Right lung (tissue), 5 donors: Measurements from ENCODE around the gene HSPA12A. TPM values are rescaled to one million over a fixed set of nuclear protein-coding genes. Genes with fewer than 3 reads are reported as not detected.

ENCODE experiments used
- DNase-seq, 2 donors: peaks; one replicate each; pipeline ENCODE4 v3.0.0-alpha.2; 2013
- polyA plus RNA-seq, 5 donors: library from polyadenylated mRNA; unstranded; fragments of 120-200 nt; gene quantifications; one replicate each; pipeline versions ENCODE4 v1.2.1 to v1.2.3, GENCODE V29; 2013; ENCODE audit warnings: inconsistent platforms in 1 of 5, low replicate concordance in 1 of 5; ENCODE audit not compliant: insufficient read length in 5 of 5, insufficient read depth in 1 of 5

The HSPA12A gene
- polyA plus RNA-seq, 5 donors, result 7.9 to 13.8 (median 12.8) TPM

- peak in 1 of 2 donors; percentile 25 for DNase-seq
Measured at GRCh38 chr10:116694243-116694926, 48.0 kb downstream of the HSPA12A start.

DNA sequence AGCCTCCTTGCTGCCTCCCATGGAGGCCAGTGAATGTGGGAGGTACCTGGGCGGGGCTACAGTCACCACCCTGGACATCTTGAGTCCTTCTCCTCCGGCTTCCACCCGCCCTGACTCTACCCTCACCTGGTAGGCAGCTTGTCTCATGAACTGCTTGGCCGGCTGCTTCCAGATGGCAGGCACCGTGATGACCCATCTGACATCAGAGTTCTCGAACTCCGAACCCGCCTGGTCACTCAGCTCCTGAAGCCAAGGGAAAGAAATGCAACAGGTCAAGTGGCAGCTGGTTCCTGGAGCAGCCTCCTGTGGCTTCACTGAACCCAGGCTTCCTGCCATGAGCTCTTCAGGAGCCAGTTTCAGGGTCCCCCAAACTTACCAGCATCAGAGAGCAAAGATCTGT lies 50.1 kb downstream of the HSPA12A start:
- DNase-seq, result no peak

DNA sequence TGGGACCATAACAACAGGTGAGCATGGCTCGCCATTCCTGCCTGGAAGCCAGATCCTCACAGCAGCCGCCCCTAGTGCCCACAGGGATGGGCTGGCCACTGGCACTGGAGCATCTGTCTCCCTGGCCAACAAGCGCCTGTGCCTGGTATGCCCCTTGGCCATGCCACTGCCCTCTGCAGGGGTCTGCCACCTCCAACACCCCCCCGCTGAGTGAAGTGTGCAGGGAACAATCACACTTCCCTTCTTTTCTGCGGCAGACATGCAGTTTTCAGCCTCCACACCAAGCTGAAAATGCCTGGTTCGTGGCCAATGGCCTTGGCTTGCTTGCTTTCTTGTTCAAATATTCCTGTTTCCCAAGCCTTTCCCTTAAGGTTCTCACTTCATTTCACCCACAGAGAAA lies 50.7 kb downstream of the HSPA12A start:
- peak in 1 of 2 donors; percentile 46 for DNase-seq

DNA sequence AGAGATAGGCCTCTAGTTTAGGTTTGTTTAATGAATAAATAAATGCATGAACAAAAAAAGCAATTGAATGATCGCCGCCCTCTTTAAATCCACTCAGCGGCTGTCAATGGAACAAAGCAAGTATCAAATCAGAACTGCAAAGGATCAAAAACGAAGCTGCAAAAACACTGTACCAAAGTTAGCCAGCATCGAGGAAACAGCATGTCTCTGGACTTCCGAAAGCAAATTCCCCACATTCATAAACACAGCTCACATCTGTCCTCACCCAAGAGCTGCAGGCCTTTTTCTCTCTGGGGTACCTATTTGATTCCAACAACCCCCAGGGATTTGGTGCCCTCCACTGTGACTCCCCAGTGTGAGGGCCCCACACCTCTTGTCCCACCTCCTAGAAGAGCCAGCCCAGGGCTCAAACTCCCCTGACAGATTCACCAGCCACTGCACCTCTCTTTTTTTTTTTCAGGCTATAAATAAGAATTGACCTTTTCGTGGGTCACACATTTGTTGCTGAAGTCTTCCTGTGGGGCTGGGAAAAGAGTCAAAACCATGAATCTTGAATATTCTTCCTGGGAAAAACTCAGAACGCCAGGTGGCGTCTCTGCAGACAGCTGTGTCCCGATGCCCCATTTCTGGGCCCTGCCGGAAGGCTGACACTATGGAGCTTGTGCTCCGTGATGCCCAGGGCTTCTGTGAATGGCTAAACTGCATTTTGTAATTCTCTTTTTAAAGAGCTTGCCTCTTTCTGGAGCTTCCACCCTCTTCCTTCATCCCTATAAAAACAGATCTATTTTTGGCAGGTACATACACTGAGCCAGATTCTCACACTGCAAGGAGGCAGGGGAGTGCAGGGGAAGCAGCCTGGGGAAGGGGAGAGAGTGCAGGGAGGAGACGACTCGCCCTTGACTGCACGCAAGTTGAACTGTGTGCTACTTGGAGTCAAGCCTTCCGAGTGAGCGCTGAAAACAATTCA lies 51.7 kb downstream of the HSPA12A start:
- DNase-seq, result peak in 1 of 2 donors; percentile 23

DNA sequence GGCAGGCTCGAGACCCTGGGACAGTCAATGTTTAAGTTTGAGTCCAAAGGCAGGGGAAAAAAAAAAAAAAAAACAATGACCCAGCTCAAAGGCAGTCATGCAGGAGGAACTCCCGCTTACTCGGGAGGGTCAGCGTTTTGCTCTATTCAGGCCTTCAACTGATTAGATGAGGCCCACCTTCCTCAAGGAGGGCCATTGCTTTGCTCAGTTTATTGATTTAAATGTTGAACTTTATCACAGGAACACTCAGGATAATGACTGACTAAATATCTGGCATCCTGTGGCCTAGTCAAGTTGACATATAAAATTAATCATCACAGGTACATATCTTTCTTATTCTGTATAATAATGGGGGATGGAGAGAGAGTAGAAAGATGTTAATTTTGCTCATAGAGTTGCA lies 52.6 kb downstream of the HSPA12A start:
- no peak for DNase-seq

GRCh38 chr10:116688741-116689495 lies 53.4 kb downstream of the HSPA12A start:
- no peak for DNase-seq

DNA sequence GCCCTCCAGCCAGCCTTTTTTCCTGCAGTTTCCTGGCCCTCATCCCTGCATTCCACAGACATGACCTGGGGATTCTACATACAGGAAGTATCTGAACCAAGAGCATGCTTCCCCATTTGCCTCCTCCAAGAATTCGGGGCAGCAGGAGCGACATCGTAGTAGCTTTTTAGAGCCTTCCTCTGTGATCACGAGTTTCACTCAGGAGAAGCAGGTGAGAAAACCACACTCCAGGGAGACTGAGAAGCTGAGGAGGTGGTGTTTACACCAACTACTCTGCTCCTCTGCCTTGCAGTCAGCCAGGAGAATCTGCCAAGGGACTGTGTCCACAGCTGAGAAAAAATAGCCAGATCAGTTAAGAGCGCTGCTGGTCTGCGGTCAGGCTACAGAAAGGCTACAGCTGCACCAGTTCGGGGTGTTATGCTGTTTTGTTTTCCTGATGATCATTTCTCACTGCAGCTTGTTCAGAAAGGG lies 54.1 kb downstream of the HSPA12A start:
- DNase-seq, result peak in 1 of 2 donors; percentile 32

- DNase-seq, result no peak
Measured at GRCh38 chr10:116687633-116688032, 54.7 kb downstream of the HSPA12A start.

- no peak for DNase-seq
Measured at GRCh38 chr10:116686632-116687031, 55.7 kb downstream of the HSPA12A start.

DNA sequence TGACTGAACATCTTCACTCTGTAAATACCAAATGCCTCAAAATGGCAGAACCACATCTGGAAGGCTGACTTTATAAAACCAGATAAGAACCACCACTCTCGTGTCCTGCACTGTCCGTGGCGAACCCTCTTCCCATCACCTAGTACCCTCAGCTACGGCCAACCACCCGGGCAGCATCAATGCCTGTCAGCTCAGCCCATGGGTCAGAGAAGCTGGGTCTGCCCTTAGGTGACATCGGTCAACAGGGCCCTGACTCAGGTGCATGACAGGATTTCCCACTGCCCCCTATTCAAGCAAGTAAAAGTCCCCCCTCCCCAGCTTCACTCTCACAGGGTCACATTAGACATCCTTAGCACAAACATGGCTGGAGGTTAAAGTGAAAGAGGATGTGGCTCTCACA lies 56.6 kb downstream of the HSPA12A start:
- no peak for DNase-seq

- DNase-seq, result no peak
Measured at GRCh38 chr10:116684781-116685180, 57.6 kb downstream of the HSPA12A start.

DNA sequence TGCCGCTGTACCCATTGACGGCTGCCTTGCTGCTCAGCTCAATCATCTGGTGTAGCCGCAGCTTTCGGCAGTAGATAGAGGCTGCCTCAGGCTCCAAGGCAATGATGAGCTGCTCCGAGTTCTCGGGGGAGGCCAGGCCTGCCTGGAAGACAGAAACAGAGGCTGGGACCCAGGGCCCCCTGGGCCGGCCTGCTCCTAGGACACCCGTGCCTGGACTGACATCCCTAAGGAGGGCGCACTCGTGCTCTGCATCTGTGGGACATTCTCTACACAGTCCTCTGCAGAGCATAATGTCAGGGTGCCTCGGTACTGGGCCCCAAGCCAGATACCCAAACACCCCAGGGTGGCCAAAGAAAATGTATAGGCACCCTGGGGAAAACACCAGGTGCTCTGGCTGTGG lies 58.5 kb downstream of the HSPA12A start:
- DNase-seq, result no peak

GRCh38 chr10:116683166-116683565 lies 59.2 kb downstream of the HSPA12A start:
- no peak for DNase-seq

- DNase-seq, result no peak
Measured at GRCh38 chr10:116679351-116679750, 63.0 kb downstream of the HSPA12A start.

GRCh38 chr10:116676633-116677032 lies 65.7 kb downstream of the HSPA12A start:
- DNase-seq, result no peak

DNA sequence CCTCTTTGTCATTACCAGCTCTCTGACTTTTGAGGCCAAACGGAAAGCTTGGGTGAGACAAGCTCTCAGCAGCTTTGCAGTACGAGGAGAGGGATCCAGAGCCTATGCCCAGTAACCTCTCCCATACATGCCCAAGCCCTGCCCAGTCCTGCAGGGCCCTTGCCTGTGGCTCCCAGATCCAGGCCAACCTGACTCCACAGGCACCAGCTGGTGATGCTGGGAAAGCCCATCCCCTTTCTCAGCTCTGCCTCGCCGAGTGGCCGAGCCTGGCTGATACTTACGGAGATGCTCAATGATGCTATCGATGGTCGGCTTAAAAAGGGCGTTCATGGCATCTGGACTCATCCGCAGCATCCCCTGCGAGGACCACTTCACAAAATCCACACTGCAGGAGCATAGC lies 66.2 kb downstream of the HSPA12A start:
- no peak for DNase-seq

DNA sequence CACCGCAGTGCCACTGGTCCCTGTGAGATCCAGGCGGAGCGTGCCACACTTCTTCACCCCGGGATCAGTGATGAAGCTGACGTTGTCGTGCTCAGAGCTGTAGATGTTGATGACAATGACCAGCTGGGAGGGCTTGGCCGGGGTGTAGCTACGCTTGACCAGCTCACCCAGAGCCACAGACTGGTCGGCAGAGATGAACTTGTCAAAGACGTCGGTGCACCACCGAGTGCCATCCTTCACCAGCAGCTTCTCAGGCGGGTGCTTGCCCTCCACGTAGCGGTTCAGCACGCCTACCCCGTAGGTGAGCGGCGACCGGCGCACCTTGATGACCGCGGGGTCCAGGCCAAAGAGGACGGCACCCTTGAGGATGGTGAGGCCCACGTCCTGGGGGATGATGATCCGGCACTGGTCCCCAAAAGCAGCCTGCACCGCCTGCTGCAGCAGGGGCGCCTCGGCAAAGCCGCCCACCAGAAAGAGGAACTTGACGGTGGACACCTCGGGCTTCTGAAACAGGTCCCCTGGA lies 67.4 kb downstream of the HSPA12A start:
- no peak for DNase-seq

GRCh38 chr10:116673866-116674265 lies 68.5 kb downstream of the HSPA12A start:
- no peak for DNase-seq

DNA sequence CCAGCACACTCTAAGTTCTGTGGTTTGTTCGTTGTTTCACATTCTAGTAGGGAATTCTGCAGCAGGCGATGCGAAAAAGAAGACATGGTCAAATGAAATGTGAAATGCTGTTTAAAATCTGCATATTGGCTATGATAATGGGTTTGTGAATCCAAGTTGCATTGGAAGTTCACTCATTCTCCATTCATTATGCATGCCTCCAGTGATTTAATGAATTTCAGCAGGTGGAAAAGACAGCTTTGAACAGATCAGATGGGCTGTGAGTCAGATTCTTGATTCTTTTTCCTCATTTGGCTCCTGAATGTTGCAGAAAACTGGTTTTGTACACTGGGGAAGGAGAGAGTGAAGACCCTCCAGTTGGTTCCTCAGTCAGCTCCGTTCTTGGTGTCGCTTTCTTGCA lies 69.5 kb downstream of the HSPA12A start:
- no peak for DNase-seq

DNA sequence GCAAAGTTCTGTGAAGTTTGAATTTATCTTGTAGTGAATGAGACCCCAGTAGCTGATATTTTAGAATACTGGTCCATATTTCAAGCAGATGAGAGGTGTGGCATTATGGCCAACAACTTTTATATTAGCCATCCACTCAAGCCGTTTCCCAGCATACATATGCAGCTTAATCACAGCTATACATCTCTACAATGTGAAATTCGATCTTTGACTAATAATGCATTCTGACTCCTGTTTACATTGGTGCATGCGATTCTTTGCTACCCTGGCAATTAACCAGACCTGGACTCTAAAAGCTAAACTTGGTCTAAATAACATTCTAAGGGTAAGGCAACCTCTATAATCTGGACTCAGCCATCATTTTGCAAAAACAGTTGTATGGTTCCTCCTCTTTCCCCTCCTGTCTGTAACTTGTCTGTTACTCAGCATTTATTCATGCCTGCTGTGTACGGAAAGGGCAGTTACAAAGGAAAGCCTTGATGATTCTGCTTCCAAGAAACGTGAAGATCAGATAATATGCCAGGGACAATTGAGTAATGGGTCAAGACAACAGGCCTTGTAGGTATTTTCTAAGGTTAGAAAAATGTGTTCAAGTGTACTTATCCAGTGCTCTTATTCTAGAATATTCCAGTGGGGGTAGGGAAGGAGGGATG lies 71.0 kb downstream of the HSPA12A start:
- DNase-seq, result no peak

DNA sequence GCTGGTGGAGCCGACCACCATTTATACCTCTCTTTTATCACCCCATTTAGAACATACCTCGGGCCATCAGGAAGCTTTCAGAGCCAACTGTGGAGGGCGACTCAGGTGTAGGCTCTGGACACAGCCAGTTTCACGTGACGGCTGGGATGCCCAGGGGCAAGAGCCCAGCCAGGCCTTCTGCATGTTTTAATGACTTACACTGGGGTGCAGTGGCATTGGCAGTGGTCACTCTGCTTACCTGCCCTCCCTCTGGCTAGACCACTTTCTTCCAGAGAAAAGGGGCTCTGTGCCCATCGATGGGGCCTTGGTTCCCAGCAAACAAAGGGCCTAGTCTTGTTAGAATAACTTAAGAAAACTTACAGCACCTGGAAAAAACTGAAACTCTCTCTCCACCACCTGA lies 71.7 kb downstream of the HSPA12A start:
- DNase-seq, result no peak
